HL-60 (cell line): ENCODE measurements around the gene TSPAN17.

Experiments
- DNase-seq, 2 experiments: peaks; one replicate each; pipeline ENCODE4 v3.0.0-alpha.2; 2010 to 2020; ENCODE audit warnings: low read depth in 1 of 2, low spot score in 1 of 2
- H3K27ac ChIP-seq: fragments of 250-450 bp; sonication (Bioruptor Pico); replicated peaks from 2 replicates; pipeline ENCODE4 v1.5.1; 2020; ENCODE audit warnings: mild to moderate bottlenecking, moderate library complexity
- H3K27me3 ChIP-seq: fragments of 250-450 bp; sonication (Bioruptor Pico); 2 replicates; pipeline ENCODE4 v1.5.1; 2021; ENCODE audit warnings: mild to moderate bottlenecking, moderate library complexity; ENCODE audit not compliant: insufficient read depth, poor library complexity, severe bottlenecking
- H3K4me3 ChIP-seq: replicated peaks from 2 replicates; pipeline ENCODE4 v1.5.1; 2011; ENCODE audit warnings: mild to moderate bottlenecking, control low read depth, low read length; ENCODE audit not compliant: insufficient read depth
- CTCF ChIP-seq: IDR thresholded peaks from one replicate; pipeline ENCODE4 v1.5.1; 2011; ENCODE audit warnings: low read length, control low read depth, inconsistent platforms; ENCODE audit not compliant: insufficient read depth
- GABPA ChIP-seq: IDR thresholded peaks from 2 replicates; pipeline ENCODE4 v1.6.1; 2012; ENCODE audit warnings: low read depth
- POLR2AphosphoS5 ChIP-seq: IDR thresholded peaks from 2 replicates; pipeline ENCODE4 v1.6.1; 2012; ENCODE audit warnings: low read depth
- REST ChIP-seq: IDR thresholded peaks from 2 replicates; pipeline ENCODE4 v1.6.1; 2012; ENCODE audit warnings: low read depth; ENCODE audit not compliant: insufficient replicate concordance
- SPI1 ChIP-seq: IDR thresholded peaks from 2 replicates; pipeline ENCODE4 v1.6.1; 2012; ENCODE audit warnings: low read depth, mild to moderate bottlenecking, borderline replicate concordance

Gene TSPAN17

GRCh38 chr5:176642675-176643490 lies 4.4 kb upstream of the TSPAN17 start:
- Histone ChIP-seq H3K27ac (no peak overlapping the region), H3K4me3 (no peak overlapping the region), H3K27me3 (peaks cover 3% of the 10 kb centered on the region)
- no peak for TF ChIP-seq GABPA
- TF ChIP-seq REST: no peak
- TF ChIP-seq SPI1: no peak
- no peak for TF ChIP-seq CTCF
- no peak for TF ChIP-seq POLR2AphosphoS5
- DNase-seq: no peak

- Histone ChIP-seq H3K27me3 (peaks cover 3% of the 10 kb centered on the region), H3K4me3 (no peak overlapping the region), H3K27ac (no peak overlapping the region)
- no peak for DNase-seq
- TF ChIP-seq REST (no peak), POLR2AphosphoS5 (no peak), GABPA (no peak), CTCF (no peak), SPI1 (no peak)
These were observed 3.6 kb upstream of the TSPAN17 start for GRCh38 chr5:176643491-176644219.

GRCh38 chr5:176644294-176644693 lies 3.0 kb upstream of the TSPAN17 start:
- TF ChIP-seq SPI1: no peak
- no peak for TF ChIP-seq POLR2AphosphoS5
- no peak for TF ChIP-seq REST
- no peak for TF ChIP-seq CTCF
- H3K27ac ChIP-seq: no peak overlapping the region
- H3K4me3 ChIP-seq: no peak overlapping the region
- DNase-seq: no peak
- H3K27me3 ChIP-seq: peaks cover 3% of the 10 kb centered on the region
